ENCODE results near the gene IGSF21. TPM values are rescaled to one million over a fixed set of nuclear protein-coding genes. Genes with fewer than 3 reads are reported as not detected.
"Not testable (repeated sequence)": the region's sequence is repeated elsewhere in the genome, so short reads cannot be mapped to it uniquely, and the experiment has no call there.

Gene IGSF21
- total RNA-seq, 1 donor from 2014 or later = 3.2 TPM

DNA sequence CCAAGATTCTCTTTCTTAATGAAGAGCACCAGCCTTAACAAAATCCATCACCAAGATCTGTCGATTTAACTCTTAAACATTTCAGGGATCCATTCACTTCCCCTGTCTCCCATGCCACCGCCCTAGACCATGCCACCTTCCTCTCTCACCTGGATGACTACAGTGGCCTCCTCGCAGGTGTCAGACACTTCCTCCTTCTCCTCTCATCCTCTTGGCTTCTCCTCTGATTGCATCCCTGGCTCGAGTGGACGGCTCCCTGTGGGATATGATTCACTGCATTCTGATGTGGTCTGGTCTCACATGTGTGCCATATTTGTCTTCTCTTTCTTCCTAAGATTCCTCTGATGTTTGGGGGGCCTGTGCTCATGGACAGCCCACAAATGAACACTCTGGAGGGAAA, 306.7 kb downstream of the IGSF21 start:
- TF ChIP-seq CTCF (IDR thresholded peaks at IDR 0.05) = no peak
- TF ChIP-seq POLR2AphosphoS5 (IDR thresholded peaks at IDR 0.05; ENCODE audit: insufficient read depth in 1 of 2, low read depth in 1 of 2) = no peak
- no peak for TF ChIP-seq POLR2A (IDR thresholded peaks at IDR 0.05)
- Histone ChIP-seq H3K9me3 (no peaks in the 10 kb centered on the region), H3K27me3 (no peaks in the 10 kb centered on the region), H3K36me3 (no peaks in the 10 kb centered on the region), H3K4me1 (no peaks in the 10 kb centered on the region), H3K4me3 (no peak overlapping the region), H3K27ac (no peak overlapping the region)
- intact Hi-C loops (cut with DNase I) = no loop called here
- no peak for DNase-seq (ENCODE audit: extremely low spot score in 2 of 2)

DNA sequence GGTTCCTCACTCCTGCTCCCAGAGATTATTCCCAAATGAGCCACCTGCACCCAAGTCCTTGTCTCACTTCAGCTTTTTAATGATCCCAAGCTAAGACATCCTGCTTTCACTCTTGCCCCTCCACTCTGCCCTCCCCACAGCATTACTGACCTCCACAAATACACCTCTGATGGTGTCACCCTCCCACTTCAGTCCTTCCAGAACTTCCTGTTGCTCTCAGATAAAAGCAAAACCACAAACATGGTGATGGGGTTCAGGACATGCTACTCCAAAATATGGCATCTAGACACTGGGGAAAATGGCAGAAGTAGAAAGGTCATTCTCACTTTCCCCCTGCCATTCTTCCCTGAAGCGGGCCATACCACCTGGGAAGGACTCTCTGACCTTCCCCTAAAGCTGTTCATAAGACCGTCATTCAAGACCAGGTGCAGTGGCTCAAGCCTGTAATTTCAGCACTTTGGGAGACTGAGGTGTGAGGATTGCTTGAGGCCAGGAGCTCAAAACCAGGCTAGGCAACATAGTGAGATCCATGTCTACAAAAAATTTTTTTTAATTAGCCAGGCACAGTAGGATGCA, 307.4 kb downstream of the IGSF21 start:
- TF ChIP-seq POLR2AphosphoS5 (IDR thresholded peaks at IDR 0.05; ENCODE audit: insufficient read depth in 1 of 2, low read depth in 1 of 2) = no peak
- no peak for TF ChIP-seq POLR2A (IDR thresholded peaks at IDR 0.05)
- TF ChIP-seq CTCF (IDR thresholded peaks at IDR 0.05) = no peak
- H3K4me1 ChIP-seq = no peaks in the 10 kb centered on the region
- H3K27ac ChIP-seq = no peak overlapping the region
- no peaks in the 10 kb centered on the region for H3K9me3 ChIP-seq
- H3K27me3 ChIP-seq = no peaks in the 10 kb centered on the region
- H3K4me3 ChIP-seq = no peak overlapping the region
- DNase-seq (ENCODE audit: extremely low spot score in 2 of 2) = no peak
- H3K36me3 ChIP-seq = no peaks in the 10 kb centered on the region
- intact Hi-C loops (cut with DNase I) = no loop called here

DNA sequence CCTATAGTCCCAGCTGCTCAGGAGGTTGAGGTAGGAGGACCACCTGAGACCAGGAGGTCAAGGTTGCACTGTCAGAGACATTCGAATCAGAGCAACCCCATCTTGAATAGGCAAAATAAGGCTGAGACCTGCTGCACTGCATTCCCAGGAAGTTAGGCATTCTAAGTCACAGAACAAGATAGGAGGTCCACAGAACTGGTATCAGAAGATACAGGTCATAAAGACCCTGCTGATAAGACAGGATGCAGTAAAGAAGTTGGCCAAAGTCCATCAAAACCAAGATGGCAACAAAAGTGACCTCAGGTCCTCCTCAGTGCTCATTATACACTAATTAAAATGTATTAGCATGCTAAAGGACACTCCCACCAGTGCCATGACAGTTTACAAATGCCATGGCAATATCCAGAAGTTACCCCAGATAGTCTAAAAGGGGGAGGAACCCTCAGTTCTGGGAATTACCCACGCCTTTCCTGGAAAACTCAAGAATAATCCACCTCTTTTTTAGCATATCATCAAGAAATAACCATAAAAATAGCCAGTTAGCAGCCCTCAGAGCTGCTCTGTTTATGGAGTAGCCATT, 307.9 kb downstream of the IGSF21 start:
- Histone ChIP-seq H3K9me3 (no peaks in the 10 kb centered on the region), H3K27ac (no peak overlapping the region), H3K36me3 (no peaks in the 10 kb centered on the region), H3K4me1 (no peaks in the 10 kb centered on the region), H3K27me3 (no peaks in the 10 kb centered on the region), H3K4me3 (no peak overlapping the region)
- no peak for DNase-seq (ENCODE audit: extremely low spot score in 2 of 2)
- TF ChIP-seq POLR2AphosphoS5 (IDR thresholded peaks at IDR 0.05; ENCODE audit: insufficient read depth in 1 of 2, low read depth in 1 of 2) = no peak
- no peak for TF ChIP-seq CTCF (IDR thresholded peaks at IDR 0.05)
- no peak for TF ChIP-seq POLR2A (IDR thresholded peaks at IDR 0.05)
- intact Hi-C loops (cut with DNase I) = no loop called here

GRCh38 chr1:18416126-18416525, 308.5 kb downstream of the IGSF21 start:
- H3K9me3 ChIP-seq; H3K27me3 ChIP-seq; intact Hi-C loops (cut with DNase I); H3K4me3 ChIP-seq; H3K4me1 ChIP-seq; H3K36me3 ChIP-seq; DNase-seq (ENCODE audit: extremely low spot score in 2 of 2); H3K27ac ChIP-seq: not testable (repeated sequence)

GRCh38 chr1:18417316-18418269, 310.0 kb downstream of the IGSF21 start:
- no peaks in the 10 kb centered on the region for H3K9me3 ChIP-seq
- DNase-seq (ENCODE audit: extremely low spot score in 2 of 2) = no peak
- H3K4me3 ChIP-seq = no peak overlapping the region
- no peak for TF ChIP-seq POLR2AphosphoS5 (IDR thresholded peaks at IDR 0.05; ENCODE audit: insufficient read depth in 1 of 2, low read depth in 1 of 2)
- no peak for TF ChIP-seq CTCF (IDR thresholded peaks at IDR 0.05)
- no peak for TF ChIP-seq POLR2A (IDR thresholded peaks at IDR 0.05)
- H3K4me1 ChIP-seq = no peaks in the 10 kb centered on the region
- intact Hi-C loops (cut with DNase I) = no loop called here
- H3K36me3 ChIP-seq = no peaks in the 10 kb centered on the region
- H3K27me3 ChIP-seq = no peaks in the 10 kb centered on the region
- no peak overlapping the region for H3K27ac ChIP-seq

Data from vagina (tissue), 2 donors.